Rectal smooth muscle tissue (tissue), 1 donor: ENCODE measurements around the gene TMEM132C.

Experiments
- H3K27ac ChIP-seq: one replicate; pipeline ENCODE4 v1.7.0; 2013; ENCODE audit warnings: low read depth, low read length, inconsistent platforms
- H3K27me3 ChIP-seq: one replicate; pipeline ENCODE4 v1.7.0; 2013; ENCODE audit warnings: low read length; ENCODE audit not compliant: control insufficient read depth, insufficient read depth
- H3K36me3 ChIP-seq: one replicate; pipeline ENCODE4 v1.7.0; 2013; ENCODE audit warnings: low read length; ENCODE audit not compliant: control insufficient read depth, insufficient read depth
- H3K4me1 ChIP-seq: one replicate; pipeline ENCODE4 v1.7.0; 2013; ENCODE audit warnings: low read length; ENCODE audit not compliant: control insufficient read depth, insufficient read depth
- H3K4me3 ChIP-seq: one replicate; pipeline ENCODE4 v1.7.0; 2013; ENCODE audit warnings: low read length
- H3K9ac ChIP-seq: one replicate; pipeline ENCODE4 v1.7.0; 2013; ENCODE audit warnings: low read length

The TMEM132C gene

DNA sequence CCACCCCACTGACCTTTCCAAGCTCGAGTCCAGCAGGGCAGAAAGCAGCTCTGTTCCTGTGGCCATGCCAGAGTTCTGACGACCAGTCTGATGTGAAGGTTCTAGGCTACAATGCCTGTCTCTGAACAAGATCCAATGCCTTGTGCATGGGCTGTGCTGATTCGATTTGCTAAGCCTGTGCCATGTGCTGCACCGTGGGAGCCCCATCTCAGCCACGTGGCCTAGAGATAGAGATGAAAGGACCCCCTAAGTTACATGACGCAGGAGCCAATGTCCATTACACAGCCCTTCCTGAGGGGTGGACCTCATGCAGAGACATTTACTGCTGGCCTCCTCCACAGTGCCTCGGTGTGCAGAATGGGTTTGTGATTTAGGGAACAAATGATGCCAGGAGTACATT is 300.8 kb downstream of the TMEM132C start:
- Histone ChIP-seq H3K27me3 (no peaks in the 10 kb centered on the region), H3K4me3 (no peak overlapping the region), H3K36me3 (no peaks in the 10 kb centered on the region), H3K4me1 (no peaks in the 10 kb centered on the region), H3K27ac (no peak overlapping the region), H3K9ac (no peak overlapping the region)

DNA sequence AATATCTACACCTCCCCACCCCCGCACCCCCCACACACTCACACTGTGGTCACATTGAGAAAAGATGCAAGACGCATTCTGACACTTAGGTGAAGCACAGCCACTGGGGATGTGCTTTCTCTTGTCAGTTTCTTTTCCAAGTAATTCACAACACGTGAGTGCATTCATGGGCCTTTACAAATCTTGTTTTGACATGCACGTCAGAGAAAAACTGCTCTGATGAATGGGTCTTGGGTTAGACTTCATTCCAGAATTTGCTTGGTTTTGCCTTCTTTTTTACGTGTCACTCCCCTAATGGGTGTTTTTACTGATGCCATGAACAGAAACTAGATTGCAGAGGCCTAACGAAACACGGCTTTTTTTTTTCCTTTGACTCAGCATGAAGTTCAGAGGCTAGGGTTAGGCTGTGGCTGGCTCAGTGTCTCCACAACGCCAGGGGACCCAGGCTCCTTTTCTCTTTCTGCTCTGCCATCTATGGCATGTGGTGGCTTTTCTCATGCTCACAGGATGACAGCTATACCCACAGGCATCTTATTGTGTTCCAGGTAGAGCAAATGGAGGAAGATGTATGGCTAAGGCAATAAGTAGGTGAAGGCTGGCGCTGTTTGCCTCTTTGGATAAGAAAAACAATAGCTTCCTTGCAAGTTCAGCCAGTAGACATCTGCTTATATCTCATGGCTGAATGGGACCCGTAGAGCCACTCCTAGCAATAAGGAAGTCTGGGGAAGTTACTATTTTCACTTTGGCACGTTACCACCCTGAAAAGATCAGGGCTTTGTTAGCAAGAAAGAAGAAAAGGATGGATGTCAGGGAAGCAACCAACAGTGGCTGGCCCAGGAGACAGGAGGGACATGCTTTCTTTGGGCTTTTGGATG is 303.5 kb downstream of the TMEM132C start:
- Histone ChIP-seq H3K4me3 (no peak overlapping the region), H3K27me3 (no peaks in the 10 kb centered on the region), H3K36me3 (no peaks in the 10 kb centered on the region), H3K27ac (no peak overlapping the region), H3K9ac (no peak overlapping the region), H3K4me1 (no peaks in the 10 kb centered on the region)

DNA sequence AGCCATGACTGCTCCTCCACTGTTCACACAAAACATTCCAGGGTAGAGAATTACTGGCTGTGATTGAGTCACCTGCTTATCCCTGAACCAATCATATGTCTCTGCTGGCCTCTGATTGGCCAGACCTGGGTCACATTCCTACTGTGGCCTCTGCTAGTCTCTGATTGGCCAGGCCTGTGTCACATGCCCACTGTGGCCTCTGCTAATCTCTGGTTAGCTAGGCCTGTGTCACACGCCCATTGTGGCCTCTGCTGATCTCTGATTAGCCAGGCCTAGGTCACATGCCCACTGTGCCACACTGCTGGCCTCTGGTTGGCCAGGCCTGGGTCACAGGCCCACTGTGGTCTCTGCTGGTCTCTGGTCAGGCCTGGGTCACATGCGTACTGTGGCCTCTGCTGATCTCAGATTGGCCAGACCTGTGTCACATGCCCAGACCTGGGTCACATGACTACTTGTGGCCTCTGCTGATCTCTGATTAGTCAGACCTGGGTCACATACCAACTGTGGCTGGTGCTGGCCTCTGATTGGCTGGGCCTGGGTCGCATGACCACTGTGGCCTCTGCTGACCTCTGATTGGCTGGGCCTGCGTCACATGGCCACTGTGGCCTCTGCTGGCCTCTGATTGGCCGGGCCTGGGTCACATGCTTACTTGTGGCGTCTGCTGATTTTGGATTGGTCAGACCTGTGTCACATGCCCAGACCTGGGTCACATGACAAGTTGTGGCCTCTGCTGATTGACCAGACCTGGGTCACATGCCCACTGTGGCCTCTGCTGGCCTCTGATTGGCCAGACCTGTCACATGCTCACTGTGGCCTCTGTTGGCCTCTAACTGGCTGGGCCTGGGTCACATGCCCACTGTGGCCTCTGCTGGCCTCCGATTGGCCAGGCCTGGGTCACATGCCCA is 305.2 kb downstream of the TMEM132C start:
- Histone ChIP-seq H3K27ac (no peak overlapping the region), H3K4me1 (no peaks in the 10 kb centered on the region), H3K4me3 (no peak overlapping the region), H3K27me3 (no peaks in the 10 kb centered on the region), H3K36me3 (no peaks in the 10 kb centered on the region), H3K9ac (no peak overlapping the region)

DNA sequence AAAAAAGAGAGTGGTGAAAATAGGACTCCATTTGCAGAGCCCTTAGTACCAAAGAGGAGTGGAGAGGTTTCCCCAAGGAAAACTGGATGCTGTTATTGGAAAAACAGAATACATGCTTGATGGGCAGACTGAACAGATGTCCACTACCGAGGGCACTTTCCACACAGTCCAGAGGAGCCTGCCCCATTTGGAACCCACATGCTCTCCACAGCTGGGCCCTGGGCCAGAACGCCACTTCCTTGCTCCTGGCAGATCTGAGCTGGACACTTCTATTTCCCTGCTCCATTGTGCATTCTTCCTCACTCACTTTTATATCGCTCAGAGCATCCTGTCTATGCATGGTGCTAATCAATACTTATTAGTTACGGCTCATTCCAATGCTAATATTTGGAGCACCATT is 306.9 kb downstream of the TMEM132C start:
- no peak overlapping the region for H3K9ac ChIP-seq
- no peak overlapping the region for H3K27ac ChIP-seq
- H3K4me3 ChIP-seq = no peak overlapping the region
- no peaks in the 10 kb centered on the region for H3K4me1 ChIP-seq
- H3K36me3 ChIP-seq = no peaks in the 10 kb centered on the region
- H3K27me3 ChIP-seq = no peaks in the 10 kb centered on the region

DNA sequence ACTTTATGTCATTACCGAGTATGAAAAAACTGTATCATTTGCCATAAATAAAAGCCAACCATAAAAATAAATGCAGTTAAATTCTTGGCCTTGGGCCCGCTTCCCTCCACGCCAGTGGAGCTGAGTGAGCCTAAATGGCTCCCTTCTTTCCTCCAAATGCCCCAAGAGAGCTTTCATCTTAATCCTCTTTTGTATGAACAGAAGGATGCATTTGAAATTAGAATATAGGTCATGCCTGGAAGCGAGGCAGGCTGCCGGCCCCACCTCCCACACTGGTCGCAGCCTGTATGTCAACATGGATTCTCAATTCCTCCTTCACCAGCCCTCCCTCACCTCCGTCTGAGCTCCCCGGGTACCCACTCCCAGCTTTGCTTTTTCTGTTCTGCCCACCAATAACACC is 311.1 kb downstream of the TMEM132C start:
- Histone ChIP-seq H3K4me1 (no peaks in the 10 kb centered on the region), H3K27ac (no peak overlapping the region), H3K36me3 (no peaks in the 10 kb centered on the region)

DNA sequence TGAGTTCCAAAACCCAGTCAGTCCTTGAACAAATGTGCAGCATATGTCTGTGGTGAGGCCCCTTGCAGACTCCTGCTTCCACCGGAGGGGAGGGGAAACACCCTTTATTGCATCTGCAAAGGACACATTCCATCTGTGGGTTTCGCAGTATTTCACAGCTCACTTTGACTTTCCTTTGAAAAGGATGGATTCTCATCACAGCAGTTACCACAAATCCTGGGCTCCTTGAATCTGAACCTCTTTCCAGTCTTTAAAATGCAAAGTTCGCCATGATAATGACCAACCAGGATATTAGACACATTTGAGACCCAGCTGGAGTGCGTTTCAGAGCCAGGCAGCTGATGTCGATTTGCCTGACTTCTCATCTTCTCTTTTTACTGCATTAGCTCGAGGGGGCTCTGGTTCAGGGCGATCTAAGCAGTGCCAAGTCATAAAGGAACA is 314.4 kb downstream of the TMEM132C start:
- no peak overlapping the region for H3K4me3 ChIP-seq
- no peak overlapping the region for H3K27ac ChIP-seq
- H3K4me1 ChIP-seq = no peaks in the 10 kb centered on the region
- no peak overlapping the region for H3K9ac ChIP-seq
- H3K36me3 ChIP-seq = no peaks in the 10 kb centered on the region
- H3K27me3 ChIP-seq = no peaks in the 10 kb centered on the region

More for the DNA sequence above, 311.1 kb downstream of the TMEM132C start:
- Histone ChIP-seq H3K9ac (no peak overlapping the region), H3K4me3 (no peak overlapping the region), H3K27me3 (no peaks in the 10 kb centered on the region)

DNA sequence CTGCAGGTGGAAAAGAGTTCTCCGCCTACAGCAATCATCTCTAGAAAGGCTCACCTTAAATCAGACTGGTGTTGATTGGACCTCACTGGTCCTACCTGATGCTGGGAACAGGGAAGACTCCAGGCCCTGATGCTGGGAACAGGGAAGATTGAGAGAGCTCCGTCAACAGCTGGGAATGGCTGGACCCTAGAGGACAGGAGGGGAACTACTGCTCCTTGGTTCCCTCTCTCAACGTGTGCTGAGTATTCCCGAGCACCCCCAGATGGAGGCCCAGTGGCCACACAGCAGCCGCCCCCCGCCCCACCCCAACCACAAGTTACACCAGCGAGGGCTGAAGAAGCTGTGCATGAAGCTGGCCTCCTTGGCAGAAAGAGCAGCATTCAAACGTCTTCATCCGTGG is 316.5 kb downstream of the TMEM132C start:
- Histone ChIP-seq H3K4me3 (no peak overlapping the region), H3K27me3 (no peaks in the 10 kb centered on the region), H3K9ac (no peak overlapping the region), H3K4me1 (no peaks in the 10 kb centered on the region), H3K36me3 (no peaks in the 10 kb centered on the region), H3K27ac (no peak overlapping the region)

DNA sequence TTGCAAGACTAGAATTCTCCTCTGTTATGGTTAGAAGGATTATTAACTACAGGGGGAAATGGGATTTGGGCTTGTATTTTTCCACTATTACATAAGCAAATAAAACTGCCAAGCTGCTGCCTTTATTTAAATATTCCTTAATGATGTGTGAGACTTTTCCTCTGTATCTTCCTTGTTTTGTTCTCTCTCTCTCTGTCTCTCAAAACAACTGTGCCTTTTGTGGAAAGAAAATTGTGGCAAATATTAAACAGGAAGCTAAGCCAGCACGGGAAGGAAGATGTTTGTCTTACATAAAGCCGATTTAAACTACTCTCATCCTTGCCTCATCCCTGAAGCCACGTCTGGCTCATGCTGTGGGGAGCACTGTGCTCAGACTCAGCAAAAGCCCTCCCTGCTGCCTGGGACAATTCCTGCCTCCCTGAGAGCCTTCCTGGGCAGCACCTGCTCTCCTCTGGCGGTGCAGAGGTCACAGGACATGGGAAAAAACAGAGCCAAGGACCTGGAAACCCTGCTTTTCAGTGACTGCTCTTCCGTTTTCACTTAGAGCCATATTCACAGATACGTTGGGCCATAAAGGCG is 319.6 kb downstream of the TMEM132C start:
- H3K4me3 ChIP-seq = no peak overlapping the region
- H3K4me1 ChIP-seq = no peaks in the 10 kb centered on the region
- no peaks in the 10 kb centered on the region for H3K36me3 ChIP-seq
- no peaks in the 10 kb centered on the region for H3K27me3 ChIP-seq
- no peak overlapping the region for H3K27ac ChIP-seq
- H3K9ac ChIP-seq = no peak overlapping the region

DNA sequence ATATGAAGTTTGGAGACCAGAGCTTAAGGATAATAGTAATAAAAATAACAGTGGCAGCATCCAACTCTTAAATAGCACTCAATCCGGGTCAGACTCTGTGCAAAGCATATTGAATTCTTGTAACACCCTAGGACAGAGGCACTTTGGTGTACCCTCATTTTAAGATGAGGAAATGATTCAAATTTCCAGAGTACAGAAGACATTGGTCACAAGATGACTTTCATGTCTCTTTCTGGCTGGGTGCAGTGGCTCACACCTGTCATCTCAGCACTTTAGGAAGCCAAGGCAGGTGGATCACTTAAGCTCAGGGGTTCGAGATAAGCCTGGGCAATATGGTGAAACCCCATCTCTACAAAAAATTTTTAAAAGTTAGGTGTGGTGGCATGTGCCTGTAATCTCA is 320.9 kb downstream of the TMEM132C start:
- H3K27me3 ChIP-seq = no peaks in the 10 kb centered on the region
- H3K4me3 ChIP-seq = no peak overlapping the region
- H3K4me1 ChIP-seq = no peaks in the 10 kb centered on the region
- no peaks in the 10 kb centered on the region for H3K36me3 ChIP-seq
- H3K9ac ChIP-seq = no peak overlapping the region
- H3K27ac ChIP-seq = no peak overlapping the region

DNA sequence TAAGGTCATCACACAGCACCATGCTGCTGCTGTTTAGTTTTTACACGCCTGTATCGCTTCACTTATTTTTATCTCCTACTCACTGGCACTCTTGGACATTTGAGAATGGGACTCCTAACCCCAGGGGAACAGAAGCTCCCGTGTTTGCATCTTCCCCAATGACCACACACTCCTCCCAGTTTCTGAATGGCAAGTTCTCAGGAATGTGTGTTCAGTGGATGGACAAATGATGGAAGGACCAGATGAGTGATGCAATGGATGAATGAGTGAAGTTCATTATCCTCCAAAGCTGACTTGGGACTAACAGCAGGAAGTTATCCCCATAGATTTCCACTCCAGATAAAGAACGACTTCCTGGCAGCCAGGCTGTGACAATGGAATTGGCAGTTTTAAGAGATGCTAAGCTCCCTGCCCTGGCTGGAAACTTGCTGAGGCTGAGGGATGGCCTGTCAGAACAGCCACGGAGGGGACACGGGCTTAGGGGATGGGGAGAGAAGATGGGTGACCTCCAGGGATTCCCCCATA is 325.3 kb downstream of the TMEM132C start:
- Histone ChIP-seq H3K27me3 (no peaks in the 10 kb centered on the region), H3K4me3 (no peak overlapping the region), H3K9ac (no peak overlapping the region), H3K27ac (no peak overlapping the region), H3K36me3 (no peaks in the 10 kb centered on the region), H3K4me1 (no peaks in the 10 kb centered on the region)

DNA sequence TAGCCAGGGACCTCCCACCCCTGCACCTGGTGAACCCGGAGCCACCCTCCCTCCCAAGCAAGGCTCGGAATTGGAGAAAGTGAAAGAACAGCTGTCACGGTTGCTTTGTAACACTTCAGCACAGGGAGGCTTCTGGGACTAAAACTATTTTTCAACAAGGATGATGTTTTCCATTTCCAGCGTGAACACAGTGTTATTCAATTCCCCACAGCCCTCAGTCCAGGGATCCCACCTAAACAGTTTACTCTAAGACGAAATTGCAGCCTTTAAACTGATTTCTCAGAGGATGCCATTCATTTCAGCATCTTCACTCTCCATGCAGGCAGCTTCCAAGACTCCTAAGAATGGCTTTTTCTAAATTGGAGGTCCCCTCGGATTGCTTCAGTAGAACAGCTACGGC is 327.6 kb downstream of the TMEM132C start:
- no peaks in the 10 kb centered on the region for H3K27me3 ChIP-seq
- H3K27ac ChIP-seq = no peak overlapping the region

DNA sequence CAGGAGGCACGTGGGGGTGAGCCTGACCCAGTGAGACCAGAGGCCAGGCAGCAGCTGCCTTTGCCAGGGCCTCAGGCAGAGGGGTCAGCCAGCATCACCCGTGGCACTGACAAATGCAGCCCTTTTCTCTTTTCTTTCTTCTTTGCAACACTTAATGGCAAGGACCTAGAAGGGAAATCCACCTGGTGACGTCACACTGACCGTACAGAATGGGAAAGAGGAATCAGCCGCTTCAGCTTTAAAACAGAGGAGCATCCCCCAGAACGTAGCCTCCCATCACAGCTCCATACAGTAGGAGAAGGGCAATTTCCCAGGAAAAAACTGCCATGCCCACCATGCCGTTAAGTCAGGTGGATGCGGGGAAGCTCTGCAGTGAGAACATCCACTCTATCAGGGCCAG is 328.6 kb downstream of the TMEM132C start:
- Histone ChIP-seq H3K27ac (no peak overlapping the region), H3K27me3 (no peaks in the 10 kb centered on the region), H3K4me1 (no peaks in the 10 kb centered on the region), H3K36me3 (no peaks in the 10 kb centered on the region), H3K9ac (no peak overlapping the region), H3K4me3 (no peak overlapping the region)

More for the DNA sequence above, 327.6 kb downstream of the TMEM132C start:
- Histone ChIP-seq H3K4me1 (no peaks in the 10 kb centered on the region), H3K4me3 (no peak overlapping the region), H3K36me3 (no peaks in the 10 kb centered on the region), H3K9ac (no peak overlapping the region)
